K562 (cell line): ENCODE measurements around the gene FOXM1. TPM values are rescaled to one million over a fixed set of nuclear protein-coding genes. Genes with fewer than 3 reads are reported as not detected.

Experiments
- CBFA2T2 ChIP-seq: fragments of 450-650 bp; conservative IDR thresholded peaks from 2 replicates; pipeline ENCODE4 v1.6.1; 2017; ENCODE audit warnings: mild to moderate bottlenecking
- CEBPZ ChIP-seq: fragments of 150-350 bp; IDR thresholded peaks from 2 replicates; pipeline ENCODE4 v1.6.1; 2014; ENCODE audit warnings: low read depth, mild to moderate bottlenecking, low read length, borderline replicate concordance
- DLX4 ChIP-seq: fragments of 250-450 bp; sonication (Bioruptor Pico); IDR thresholded peaks from 2 replicates; pipeline ENCODE4 v1.6.1; 2021; ENCODE audit warnings: mild to moderate bottlenecking
- FOXP4 ChIP-seq: sonication (generic); formaldehyde crosslinking; IDR thresholded peaks from 2 replicates; pipeline ENCODE4 v1.8.0; 2022; ENCODE audit warnings: mild to moderate bottlenecking, missing genetic modification reagents, borderline replicate concordance
- IFI16 ChIP-seq: fragments of 250-450 bp; sonication (Bioruptor Pico); IDR thresholded peaks from 2 replicates; pipeline ENCODE4 v2.1.2; 2022; ENCODE audit warnings: mild to moderate bottlenecking, inconsistent platforms
- KAT8 ChIP-seq: fragments of 450-650 bp; IDR thresholded peaks from 2 replicates; pipeline ENCODE4 v1.6.1; 2016; ENCODE audit warnings: low read depth, mild to moderate bottlenecking
- KLF1 ChIP-seq: fragments of 450-650 bp; IDR thresholded peaks from 2 replicates; pipeline ENCODE4 v1.6.1; 2016; ENCODE audit warnings: missing genetic modification characterization, missing compliant biosample characterization
- MCM7 ChIP-seq, 2 experiments: fragments of 450-650 bp; IDR thresholded peaks; 2 replicates each; pipeline ENCODE4 v1.6.1; 2016 to 2018
- NCOA2 ChIP-seq, 2 experiments: fragments of 450-650 bp; IDR thresholded peaks; 2 replicates each; pipeline ENCODE4 v1.6.1; 2018; ENCODE audit warnings: mild to moderate bottlenecking in 2 of 2, moderate library complexity in 1 of 2; ENCODE audit not compliant: partially characterized antibody in 2 of 2
- PHF21A ChIP-seq: fragments of 450-650 bp; IDR thresholded peaks from 2 replicates; pipeline ENCODE4 v1.6.1; 2017; ENCODE audit warnings: low read depth, borderline replicate concordance
- POLR3A ChIP-seq: IDR thresholded peaks from 2 replicates; pipeline ENCODE4 v1.6.1; 2011; ENCODE audit warnings: borderline replicate concordance, mild to moderate bottlenecking, moderate library complexity; ENCODE audit not compliant: insufficient read length, insufficient read depth; ENCODE audit errors: extremely low read depth
- RBM14 ChIP-seq: fragments of 200-400 bp; formaldehyde crosslinking; IDR thresholded peaks from 2 replicates; pipeline ENCODE4 v1.6.1; 2018; ENCODE audit warnings: low read depth, mild to moderate bottlenecking, low read length, moderate library complexity, borderline replicate concordance; ENCODE audit not compliant: insufficient read depth
- SAFB2 ChIP-seq: fragments of 200-400 bp; formaldehyde crosslinking; IDR thresholded peaks from 2 replicates; pipeline ENCODE4 v1.6.1; 2018; ENCODE audit warnings: borderline replicate concordance, low read length, low read depth, moderate library complexity; ENCODE audit not compliant: severe bottlenecking
- SNIP1 ChIP-seq: fragments of 450-650 bp; IDR thresholded peaks from 2 replicates; pipeline ENCODE4 v1.7.1; 2017; ENCODE audit warnings: low read depth, mild to moderate bottlenecking
- SRF ChIP-seq, 2 experiments: fragments of 250-450, 450-650 bp in 1 of 2; sonication (Bioruptor Pico) in 1 of 2; sonication (generic) in 1 of 2; formaldehyde crosslinking; IDR thresholded peaks; 2 replicates each; pipeline versions ENCODE4 v1.5.0 to v1.5.1; 2020 to 2022; ENCODE audit warnings: mild to moderate bottlenecking in 1 of 2, missing genetic modification reagents in 1 of 2
- TAF9B ChIP-seq: fragments of 450-650 bp; IDR thresholded peaks from 2 replicates; pipeline ENCODE4 v1.6.1; 2018; ENCODE audit warnings: mild to moderate bottlenecking; ENCODE audit not compliant: partially characterized antibody
- ZBTB17 ChIP-seq: fragments of 450-650 bp; formaldehyde crosslinking; IDR thresholded peaks from 2 replicates; pipeline ENCODE4 v1.4.0; 2020; ENCODE audit warnings: mild to moderate bottlenecking
- ZBTB43 ChIP-seq: sonication (generic); formaldehyde crosslinking; IDR thresholded peaks from 2 replicates; pipeline ENCODE4 v1.8.0; 2023; ENCODE audit warnings: mild to moderate bottlenecking, missing genetic modification reagents
- ZFP30 ChIP-seq: fragments of 250-450 bp; sonication (Bioruptor Pico); IDR thresholded peaks from 2 replicates; pipeline ENCODE4 v1.8.0; 2022; ENCODE audit warnings: moderate library complexity, mild to moderate bottlenecking, inconsistent platforms, borderline replicate concordance
- ZNF717 ChIP-seq: fragments of 250-450 bp; sonication (Bioruptor Pico); IDR thresholded peaks from 2 replicates; pipeline ENCODE4 v1.5.0; 2021
- polyA plus RNA-seq, 8 experiments: library from polyadenylated mRNA; depleted of rRNA in 4 of 8; stranded (reverse) in 5 of 8; unstranded in 3 of 8; fragments of >200 nt; fragmentation: Nextera tagmentation in 2 of 8; fragmentation: Illumina TruSeq in 1 of 8; extraction: Ambion mirVana in 2 of 8; extraction: Trizol in 1 of 8; gene quantifications; 2 replicates each; pipeline versions ENCODE4 v1.2.1 to v1.2.3, GENCODE V29; 2011 to 2014; ENCODE audit warnings: inconsistent platforms in 1 of 8, missing spikeins in 1 of 8
- total RNA-seq, 7 experiments: library from RNA; depleted of rRNA in 6 of 7; stranded (reverse); fragments of >200 nt in 6 of 7; fragmentation: Illumina TruSeq in 2 of 7; extraction: Trizol in 2 of 7; gene quantifications; 2 replicates each; pipeline versions ENCODE4 v1.2.1 to v1.2.3, GENCODE V29; 2011 to 2021; ENCODE audit warnings: low replicate concordance in 1 of 7

The FOXM1 gene
- total and polyA plus RNA-seq, 9 of the 15 experiments (the other 6 are each of a cell fraction or from before 2014, with no cell fraction given), result 8.9 to 46.9 (median 17.2) TPM

- no peak for TF ChIP-seq FOXP4 (CRISPR knock-in tag)
- TF ChIP-seq DLX4 (CRISPR knock-in tag), result no peak
- TF ChIP-seq PHF21A, result no peak
- no peak for TF ChIP-seq SNIP1
- peak; percentile 62; the same call in 1 of the 2 replicates for TF ChIP-seq KLF1
- no peak for TF ChIP-seq KAT8
- 0 out of 2 replicates have a peak, but pooled peaks have one; percentile 2 for TF ChIP-seq CBFA2T2
- no peak for TF ChIP-seq MCM7 (IDR thresholded peaks at IDR 0.05)
- peak; percentile 85; the same call in 1 of the 2 replicates for TF ChIP-seq CEBPZ
- TF ChIP-seq NCOA2 (IDR thresholded peaks at IDR 0.05; ENCODE audit: partially characterized antibody in 2 of 2), result no peak
- TF ChIP-seq ZNF717 (CRISPR knock-in tag), result no peak
- no peak for TF ChIP-seq ZBTB17 (CRISPR knock-in tag)
- TF ChIP-seq ZBTB43 (CRISPR knock-in tag), result 0 out of 2 replicates have a peak, but pooled peaks have one; percentile 65
- TF ChIP-seq ZFP30 (CRISPR knock-in tag), result no peak
- no peak for TF ChIP-seq SAFB2
- no peak for TF ChIP-seq POLR3A
- no peak for TF ChIP-seq IFI16 (CRISPR knock-in tag)
- TF ChIP-seq RBM14, result no peak
- peak; percentile 62 for TF ChIP-seq TAF9B
- peak in 1 of 2 experiments; percentile 76; a peak in 2 of 4 replicates for TF ChIP-seq SRF (CRISPR knock-in tag; IDR thresholded peaks at IDR 0.05)
Observed at GRCh38 chr12:2812290-2813213, 64.4 kb downstream of the FOXM1 start, which contains the start of gene ITFG2 (continued).
